H1 (cell line): ENCODE results near the gene TSR1. TPM values are rescaled to one million over a fixed set of nuclear protein-coding genes. Genes with fewer than 3 reads are reported as not detected.

Experiments
- CTCF ChIA-PET: fragments of 300-600 bp; sonication (Branson Sonifier 250); formaldehyde crosslinking; loops from one replicate; lab custom pipeline; 2021; ENCODE audit not compliant: partially characterized antibody; lab: Charles Lee
- POLR2A ChIA-PET: fragments of 300-600 bp; sonication (Branson Sonifier 250); formaldehyde crosslinking; loops from one replicate; lab custom pipeline; 2021; ENCODE audit warnings: inconsistent platforms; ENCODE audit not compliant: partially characterized antibody; lab: Charles Lee
- DNase-seq, 2 experiments: peaks; one replicate each; pipeline versions ENCODE4 v3.0.0 to v3.0.0-alpha.2; 2010 to 2022; ENCODE audit warnings: low spot score in 2 of 2, low read depth in 1 of 2, mixed read lengths in 1 of 2
- FAIRE-seq: peaks from 2 replicates; lab custom pipeline; 2011; peaks lifted over from hg19 to GRCh38; lab: Jason Lieb, UNC
- H2AFZ ChIP-seq: 2 replicates; pipeline ENCODE4 v1.8.1; 2012; ENCODE audit warnings: low read length, inconsistent platforms
- H2AK5ac ChIP-seq: 2 replicates; pipeline ENCODE4 v1.6.1; 2013; ENCODE audit warnings: low read depth, low read length
- H2BK120ac ChIP-seq: replicated peaks from 2 replicates; pipeline ENCODE3; 2013; ENCODE audit warnings: low read depth, low read length, inconsistent platforms
- H2BK12ac ChIP-seq: 2 replicates; pipeline ENCODE4 v1.6.1; 2013; ENCODE audit warnings: low read depth, low read length
- H2BK15ac ChIP-seq: 2 replicates; pipeline ENCODE4 v1.6.1; 2013; ENCODE audit warnings: low read length
- H2BK20ac ChIP-seq: 2 replicates; pipeline ENCODE4 v1.6.1; 2013; ENCODE audit warnings: low read length
- H2BK5ac ChIP-seq: 2 replicates; pipeline ENCODE4 v1.6.1; 2013; ENCODE audit warnings: low read depth, low read length
- H3K14ac ChIP-seq: 2 replicates; pipeline ENCODE4 v1.6.1; 2013; ENCODE audit warnings: inconsistent platforms; ENCODE audit not compliant: insufficient read length
- H3K18ac ChIP-seq: 2 replicates; pipeline ENCODE4 v1.6.1; 2013; ENCODE audit warnings: low read length; ENCODE audit errors: extremely low read depth
- H3K23ac ChIP-seq: 2 replicates; pipeline ENCODE4 v1.6.1; 2013; ENCODE audit warnings: inconsistent platforms; ENCODE audit not compliant: insufficient read length
- H3K23me2 ChIP-seq: 2 replicates; pipeline ENCODE4 v1.6.1; 2013; ENCODE audit warnings: low read depth, low read length
- H3K27ac ChIP-seq: 2 replicates; pipeline ENCODE4 v1.6.1; 2011; ENCODE audit warnings: low read depth, low read length, inconsistent platforms
- H3K27me3 ChIP-seq, 4 experiments: replicated peaks in 1 of 4; 1 replicate in 1 of 4; 2 replicates in 3 of 4; pipeline versions ENCODE4 v1.6.1 to v1.8.1; 2011 to 2013; ENCODE audit warnings: low read length in 3 of 4, mild to moderate bottlenecking in 3 of 4, inconsistent platforms in 2 of 4, mixed read lengths in 2 of 4, moderate library complexity in 1 of 4; ENCODE audit not compliant: control insufficient read depth in 3 of 4, insufficient read depth in 3 of 4; ENCODE audit errors: extremely low read depth in 1 of 4
- H3K36me3 ChIP-seq, 4 experiments: 2 replicates each; pipeline versions ENCODE4 v1.6.1 to v1.8.1; 2011 to 2013; ENCODE audit warnings: mild to moderate bottlenecking in 4 of 4, low read length in 3 of 4, moderate library complexity in 2 of 4, control low read depth in 1 of 4, inconsistent platforms in 1 of 4; ENCODE audit not compliant: insufficient read depth in 4 of 4, control insufficient read depth in 2 of 4
- H3K4ac ChIP-seq: replicated peaks from 2 replicates; pipeline ENCODE3; 2013; ENCODE audit warnings: low read length, low read depth, mixed read lengths, inconsistent platforms; ENCODE audit not compliant: insufficient read length
- H3K4me1 ChIP-seq, 4 experiments: replicated peaks in 1 of 4; 1 replicate in 1 of 4; 2 replicates in 3 of 4; pipeline versions ENCODE4 v1.6.1 to v1.8.1; 2011 to 2013; ENCODE audit warnings: low read length in 3 of 4, inconsistent platforms in 2 of 4, mixed read lengths in 1 of 4; ENCODE audit not compliant: insufficient read depth in 4 of 4, control insufficient read depth in 3 of 4
- H3K4me2 ChIP-seq, 2 experiments: 2 replicates each; pipeline versions ENCODE4 v1.6.1 to v1.8.1; 2011 to 2013; ENCODE audit warnings: low read depth in 2 of 2, low read length in 2 of 2, control low read depth in 1 of 2, inconsistent platforms in 1 of 2, mild to moderate bottlenecking in 1 of 2; ENCODE audit not compliant: insufficient read depth in 1 of 2
- H3K4me3 ChIP-seq, 4 experiments: fragments of 200-600, 300-600 bp in 1 of 4; sonication (generic), shearing (Covaris generic), sonication (Bioruptor Twin) in 1 of 4; 2 replicates each; pipeline versions ENCODE4 v1.5.1 to v1.8.1; 2011 to 2016; ENCODE audit warnings: low read length in 4 of 4, low read depth in 3 of 4, control low read depth in 2 of 4, inconsistent platforms in 2 of 4, mild to moderate bottlenecking in 2 of 4, mixed read lengths in 1 of 4, moderate library complexity in 1 of 4; ENCODE audit not compliant: insufficient read depth in 2 of 4; ENCODE audit errors: extremely low read depth in 1 of 4
- H3K56ac ChIP-seq: replicated peaks from 2 replicates; pipeline ENCODE3; 2013; ENCODE audit warnings: low read depth, mild to moderate bottlenecking, mixed read lengths, low read length, inconsistent platforms; ENCODE audit not compliant: insufficient read length
- H3K79me1 ChIP-seq: 2 replicates; pipeline ENCODE4 v1.6.1; 2013; ENCODE audit warnings: low read depth, low read length, control low read depth
- H3K79me2 ChIP-seq, 2 experiments: 2 replicates each; pipeline versions ENCODE4 v1.6.1 to v1.8.1; 2012 to 2013; ENCODE audit warnings: low read length in 2 of 2, mild to moderate bottlenecking in 2 of 2, inconsistent platforms in 1 of 2; ENCODE audit not compliant: insufficient read depth in 2 of 2, control insufficient read depth in 1 of 2
- H3K9ac ChIP-seq, 4 experiments: replicated peaks in 1 of 4; 1 replicate in 1 of 4; 2 replicates in 3 of 4; pipeline versions ENCODE4 v1.6.1 to v1.8.1; 2011 to 2013; ENCODE audit warnings: low read depth in 3 of 4, low read length in 3 of 4, control low read depth in 2 of 4, mild to moderate bottlenecking in 2 of 4, moderate library complexity in 2 of 4, inconsistent platforms in 1 of 4; ENCODE audit errors: extremely low read depth in 1 of 4
- H3K9me3 ChIP-seq, 2 experiments: 2 replicates each; pipeline versions ENCODE4 v1.6.1 to v1.8.1; 2012 to 2013; ENCODE audit warnings: mild to moderate bottlenecking in 2 of 2, moderate library complexity in 2 of 2, control low read depth in 1 of 2, inconsistent platforms in 1 of 2, low read depth in 1 of 2, low read length in 1 of 2, mixed read lengths in 1 of 2; ENCODE audit not compliant: insufficient read depth in 2 of 2
- H4K20me1 ChIP-seq, 2 experiments: replicated peaks in 1 of 2; 2 replicates each; pipeline versions ENCODE3 to v1.8.1; 2011 to 2013; ENCODE audit warnings: inconsistent platforms in 2 of 2, low read length in 2 of 2, mild to moderate bottlenecking in 1 of 2; ENCODE audit not compliant: insufficient read depth in 2 of 2, control insufficient read depth in 1 of 2
- H4K5ac ChIP-seq: 2 replicates; pipeline ENCODE4 v1.6.1; 2013; ENCODE audit warnings: low read length, low read depth, mixed read lengths, inconsistent platforms; ENCODE audit not compliant: insufficient read length
- H4K8ac ChIP-seq: 2 replicates; pipeline ENCODE4 v1.8.0; 2013; ENCODE audit warnings: mild to moderate bottlenecking, moderate library complexity, low read length, inconsistent platforms; ENCODE audit not compliant: insufficient read depth; ENCODE audit errors: extremely low read depth
- H4K91ac ChIP-seq: replicated peaks from 2 replicates; pipeline ENCODE3; 2013; ENCODE audit warnings: low read length, mixed read lengths, inconsistent platforms; ENCODE audit not compliant: insufficient read length
- ATF2 ChIP-seq: IDR thresholded peaks from 2 replicates; pipeline ENCODE4 v1.6.1; 2012; ENCODE audit warnings: low read length, inconsistent platforms
- BRCA1 ChIP-seq: IDR thresholded peaks from 2 replicates; pipeline ENCODE4 v1.6.1; 2012; ENCODE audit warnings: low read depth, low read length, improper control_type of control experiment
- CHD2 ChIP-seq: IDR thresholded peaks from 2 replicates; pipeline ENCODE4 v1.6.1; 2012; ENCODE audit warnings: low read length, improper control_type of control experiment
- HDAC2 ChIP-seq, 2 experiments: fragments of 300-600 bp in 1 of 2; sonication (generic) in 1 of 2; IDR thresholded peaks; 2 replicates each; pipeline ENCODE4 v1.6.1; 2011 to 2012; ENCODE audit warnings: low read depth in 2 of 2, low read length in 2 of 2, mild to moderate bottlenecking in 2 of 2, moderate library complexity in 2 of 2, borderline replicate concordance in 1 of 2, inconsistent platforms in 1 of 2
- KDM1A ChIP-seq: fragments of 200-600, 300-600 bp; sonication (generic); IDR thresholded peaks from 2 replicates; pipeline ENCODE4 v1.7.1; 2016; ENCODE audit warnings: mild to moderate bottlenecking, low read length, borderline replicate concordance
- NANOG ChIP-seq: IDR thresholded peaks from 2 replicates; pipeline ENCODE4 v1.6.1; 2011; ENCODE audit warnings: low read length, low read depth, mild to moderate bottlenecking, inconsistent platforms; ENCODE audit not compliant: insufficient read depth, poor library complexity, severe bottlenecking
- RAD21 ChIP-seq, 2 experiments: IDR thresholded peaks in 1 of 2; conservative IDR thresholded peaks in 1 of 2; 2 replicates each; pipeline ENCODE4 v1.6.1; 2011; ENCODE audit warnings: low read depth in 2 of 2, low read length in 2 of 2, improper control_type of control experiment in 1 of 2, inconsistent platforms in 1 of 2, mild to moderate bottlenecking in 1 of 2, moderate library complexity in 1 of 2
- RNF2 ChIP-seq: fragments of 200-900, 300-1000 bp; sonication (generic); IDR thresholded peaks from 2 replicates; pipeline ENCODE4 v1.7.1; 2016; ENCODE audit warnings: borderline replicate concordance, low read depth, mild to moderate bottlenecking, antibody characterized with exemption, low read length; ENCODE audit not compliant: poor library complexity, severe bottlenecking; ENCODE audit errors: missing control alignments
- SP2 ChIP-seq: IDR thresholded peaks from 2 replicates; pipeline ENCODE4 v1.6.1; 2012; ENCODE audit warnings: mild to moderate bottlenecking, low read length, inconsistent platforms
- WGBS, 2 experiments: shearing (Covaris generic) in 1 of 2; methylation state at CpG; one replicate each; pipeline versions ENCODE4 v1.1.6 to v1.1.7; 2013 to 2015; ENCODE audit warnings: low lambda C conversion rate in 2 of 2, mixed read lengths in 2 of 2, inconsistent platforms in 1 of 2, low coverage in 1 of 2, missing lambda C conversion rate in 1 of 2; ENCODE audit not compliant: insufficient replicate concordance in 2 of 2, insufficient coverage in 1 of 2, insufficient read length in 1 of 2; ENCODE audit errors: extremely low coverage in 1 of 2, missing lambda C conversion rate in 1 of 2; 5-methylcytosine and 5-hydroxymethylcytosine counted together
- polyA plus RNA-seq, 7 experiments: library from polyadenylated mRNA; depleted of rRNA in 3 of 7; stranded (reverse) in 5 of 7; unstranded in 2 of 7; fragments of >200 nt in 5 of 7; fragments of 200-250 nt in 2 of 7; gene quantifications; 1 replicate in 5 of 7; 2 replicates in 1 of 7; 4 replicates in 1 of 7; pipeline versions ENCODE4 v1.2.1 to v1.2.3, GENCODE V29; 2011 to 2013; ENCODE audit warnings: missing spikeins in 2 of 7, mixed read lengths in 2 of 7
- total RNA-seq: library from RNA; stranded (reverse); fragmentation: NEBNext Ultra II Directional; extraction: Animal tissue kit (Norgen Biotek cat#: 25700); gene quantifications from 2 replicates; pipeline ENCODE4 v1.2.1, GENCODE V29; 2021
- TF ChIP-seq, protein P1 (sequence below): IDR thresholded peaks from 2 replicates; pipeline ENCODE4 v1.6.1; 2011; ENCODE audit warnings: low read length, improper control_type of control experiment

Gene TSR1
- total and polyA plus RNA-seq, 2 of the 8 experiments (the other 6 are each of a cell fraction or from before 2014, with no cell fraction given) = 14.5 to 69.7 TPM

GRCh38 chr17:2299136-2299535 is 37.1 kb downstream of the TSR1 start:
- H3K4me1 ChIP-seq = peaks cover 0 to 2% (median 0%) of the 10 kb centered on the region in 4 experiments; a peak in 2 of 7 replicates
- H3K9ac ChIP-seq = no peak overlapping the region
- H4K20me1 ChIP-seq = peaks cover 8 to 13% of the 10 kb centered on the region in 2 experiments
- H4K91ac ChIP-seq = no peak overlapping the region
- H3K27ac ChIP-seq = no peak overlapping the region
- peaks cover 0 to 17% of the 10 kb centered on the region in 2 experiments; a peak in 3 of 4 replicates for H3K79me2 ChIP-seq
- H3K18ac ChIP-seq = no peak overlapping the region
- H3K4ac ChIP-seq = no peak overlapping the region
- H4K8ac ChIP-seq = no peak overlapping the region
- no peak overlapping the region for H2BK12ac ChIP-seq
- H3K9me3 ChIP-seq = no peaks in the 10 kb centered on the region
- H2AFZ ChIP-seq = no peak overlapping the region
- FAIRE-seq (no peak), DNase-seq (no peak)
- H3K14ac ChIP-seq = no peak overlapping the region
- no peak overlapping the region for H2BK120ac ChIP-seq
- H3K36me3 ChIP-seq = peaks cover 7 to 29% (median 17%) of the 10 kb centered on the region in 4 experiments; a peak in 6 of 8 replicates
- POLR2A ChIA-PET = no interaction called here
- H2BK5ac ChIP-seq = no peak overlapping the region
- no peak overlapping the region for H3K23ac ChIP-seq
- CTCF ChIA-PET = no interaction called here
- no peak overlapping the region for H3K4me2 ChIP-seq
- no peak overlapping the region for H3K56ac ChIP-seq
- no peak overlapping the region for H4K5ac ChIP-seq
- H3K27me3 ChIP-seq = no peaks in the 10 kb centered on the region
- H3K23me2 ChIP-seq = peaks cover 5% of the 10 kb centered on the region
- H3K4me3 ChIP-seq = no peak overlapping the region
- no peak overlapping the region for H2BK15ac ChIP-seq
- no peak overlapping the region for H2BK20ac ChIP-seq
- peaks cover 6% of the 10 kb centered on the region; the same call in 1 of the 2 replicates for H3K79me1 ChIP-seq
- H2AK5ac ChIP-seq = no peak overlapping the region
- WGBS, 2 experiments = 92% methylated on average over 12 of the region's 12 CpGs; no CpG with 5 or more reads in 1 of the 2 experiments
- no peak for TF ChIP-seq RAD21 (IDR thresholded peaks at IDR 0.05 in 1 of 2, conservative IDR thresholded peaks at IDR 0.05 in 1 of 2; ENCODE audit: low read depth in 2 of 2, low read length in 2 of 2)
- no peak for TF ChIP-seq RNF2
- TF ChIP-seq ATF2 = no peak
- no peak for TF ChIP-seq CHD2
- TF ChIP-seq BRCA1 = no peak
- no peak for TF ChIP-seq NANOG
- TF ChIP-seq KDM1A = no peak
- no peak for TF ChIP-seq HDAC2 (IDR thresholded peaks at IDR 0.05; ENCODE audit: borderline replicate concordance in 1 of 2, low read depth in 2 of 2, low read length in 2 of 2)
- TF ChIP-seq, protein P1, sequence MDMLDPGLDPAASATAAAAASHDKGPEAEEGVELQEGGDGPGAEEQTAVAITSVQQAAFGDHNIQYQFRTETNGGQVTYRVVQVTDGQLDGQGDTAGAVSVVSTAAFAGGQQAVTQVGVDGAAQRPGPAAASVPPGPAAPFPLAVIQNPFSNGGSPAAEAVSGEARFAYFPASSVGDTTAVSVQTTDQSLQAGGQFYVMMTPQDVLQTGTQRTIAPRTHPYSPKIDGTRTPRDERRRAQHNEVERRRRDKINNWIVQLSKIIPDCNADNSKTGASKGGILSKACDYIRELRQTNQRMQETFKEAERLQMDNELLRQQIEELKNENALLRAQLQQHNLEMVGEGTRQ = no peak
- TF ChIP-seq SP2 = no peak
